T-helper 2 cell (primary cell): ENCODE results near the gene POLG.

Source experiments
- DNase-seq, 5 experiments: peaks; one replicate each; pipeline versions ENCODE4 v3.0.0 to v3.0.0-alpha.2; 2012 to 2022

Gene POLG

GRCh38 chr15:89370120-89370977 lies 35.7 kb upstream of the POLG start:
- DNase-seq = no peak

- no peak for DNase-seq
These were observed 34.8 kb upstream of the POLG start for GRCh38 chr15:89369341-89369947.

- DNase-seq = no peak
These were observed 34.1 kb upstream of the POLG start for GRCh38 chr15:89368566-89369223.

GRCh38 chr15:89367485-89368451 lies 33.1 kb upstream of the POLG start:
- DNase-seq = peak in 1 of 5 experiments; percentile 25

GRCh38 chr15:89366656-89367393 lies 32.2 kb upstream of the POLG start:
- DNase-seq = no peak

GRCh38 chr15:89365462-89366065 lies 30.9 kb upstream of the POLG start:
- DNase-seq = no peak

- no peak for DNase-seq
These were observed 30.3 kb upstream of the POLG start for GRCh38 chr15:89364741-89365450.

- no peak for DNase-seq
These were observed 29.7 kb upstream of the POLG start for GRCh38 chr15:89364341-89364740.

- no peak for DNase-seq
These were observed 29.1 kb upstream of the POLG start for GRCh38 chr15:89363770-89364169.

- DNase-seq = no peak
These were observed 28.5 kb upstream of the POLG start for GRCh38 chr15:89363133-89363532.

GRCh38 chr15:89362203-89363101 lies 27.8 kb upstream of the POLG start:
- DNase-seq = peak in 2 of 5 experiments; percentile 16 to 26

- peak; percentile 23 to 57 (median 37) for DNase-seq
These were observed 27.0 kb upstream of the POLG start for GRCh38 chr15:89361451-89362202.

GRCh38 chr15:89360294-89360971 lies 25.8 kb upstream of the POLG start:
- no peak for DNase-seq

GRCh38 chr15:89359471-89360293 lies 25.1 kb upstream of the POLG start:
- no peak for DNase-seq

- DNase-seq = peak; percentile 64 to 83 (median 71)
These were observed 24.3 kb upstream of the POLG start for GRCh38 chr15:89358755-89359439.

- DNase-seq = no peak
These were observed 23.8 kb upstream of the POLG start for GRCh38 chr15:89358435-89358754.
